ENCODE results near the gene MAGI1. TPM values are rescaled to one million over a fixed set of nuclear protein-coding genes. Genes with fewer than 3 reads are reported as not detected.

Gene MAGI1
- polyA plus RNA-seq, 1 of the 3 experiments (the other 2 are of a cell fraction): 10.3 TPM

DNA sequence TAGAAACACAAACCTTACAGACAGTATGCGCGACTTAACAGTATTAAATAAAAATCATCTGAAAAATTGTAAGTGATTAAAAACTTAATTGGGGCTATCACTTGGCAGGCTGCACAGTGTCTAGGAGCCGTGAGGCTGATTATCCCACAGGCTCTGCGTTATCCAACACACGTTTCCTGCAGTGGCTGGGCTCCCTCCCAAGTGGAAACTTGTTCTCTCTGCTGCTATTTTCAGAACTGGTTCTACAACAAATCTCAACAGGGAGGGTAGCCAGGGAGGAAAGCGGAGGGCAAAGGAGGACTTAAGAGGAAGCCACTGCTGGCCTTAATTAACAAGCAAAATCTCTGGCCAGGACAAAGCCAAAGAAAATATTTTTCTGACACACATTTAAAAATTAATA lies 555.2 kb downstream of the MAGI1 start:
- 82% methylated on average over 6 of the region's 6 CpGs for WGBS (ENCODE audit: low lambda C conversion rate)

DNA sequence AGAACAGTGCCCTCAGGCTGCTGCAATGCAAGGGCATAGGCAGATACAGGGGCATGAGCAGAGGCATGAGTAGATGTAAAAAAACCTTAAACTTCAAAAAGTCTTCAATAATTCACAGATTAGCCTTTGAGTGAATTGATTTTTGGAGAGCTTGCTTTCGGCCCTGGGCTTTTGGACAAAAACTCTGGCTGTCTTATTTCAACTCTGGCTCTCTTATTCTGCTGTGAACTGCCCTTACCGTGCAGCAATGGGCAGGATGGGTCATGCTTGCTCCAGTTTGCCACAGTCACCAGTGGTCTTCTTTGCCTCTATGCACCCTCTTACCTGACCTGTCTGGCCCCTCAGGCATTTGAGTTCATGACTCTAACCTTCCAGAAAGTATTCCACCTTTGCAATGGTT lies 555.7 kb downstream of the MAGI1 start:
- no peaks in the 10 kb centered on the region for H3K9me3 ChIP-seq
- H4K20me1 ChIP-seq (ENCODE audit: insufficient read depth): no peaks in the 10 kb centered on the region
- no peaks in the 10 kb centered on the region for H3F3A ChIP-seq (replicated peaks; ENCODE audit: insufficient read depth)
- peak overlapping the region in 1 of 2 experiments; percentile 6; a peak in 1 of 4 replicates for H3K27ac ChIP-seq (ENCODE audit: low read depth in 2 of 2, low read length in 1 of 2)
- no peak for DNase-seq
- no peak overlapping the region for H3K9ac ChIP-seq
- no peaks in the 10 kb centered on the region for H3K9me2 ChIP-seq
- 100% methylated on average over 2 of the region's 2 CpGs for WGBS (ENCODE audit: low lambda C conversion rate)
- no peak overlapping the region for H2AFZ ChIP-seq (ENCODE audit: low read depth)
- no peaks in the 10 kb centered on the region for H3K27me3 ChIP-seq (ENCODE audit: insufficient read depth)
- TF ChIP-seq NRF1 (IDR thresholded peaks at IDR 0.05; ENCODE audit: low read depth, low read length) (no peak), YY1 (IDR thresholded peaks at IDR 0.05; ENCODE audit: low read depth) (no peak), RXRA (IDR thresholded peaks at IDR 0.05; ENCODE audit: borderline replicate concordance, low read depth) (no peak), JUND (IDR thresholded peaks at IDR 0.05) (no peak), RAD21 (IDR thresholded peaks at IDR 0.05; ENCODE audit: low read length) (no peak), SMC3 (IDR thresholded peaks at IDR 0.05; ENCODE audit: low read depth, low read length) (no peak), MXI1 (IDR thresholded peaks at IDR 0.05; ENCODE audit: low read depth, low read length) (no peak), TAF1 (IDR thresholded peaks at IDR 0.05; ENCODE audit: borderline replicate concordance, low read depth, low read length) (no peak), TEAD4 (IDR thresholded peaks at IDR 0.05; ENCODE audit: borderline replicate concordance, insufficient read depth) (no peak), MEF2A (IDR thresholded peaks at IDR 0.05; ENCODE audit: borderline replicate concordance, low read depth) (no peak), NFIC (IDR thresholded peaks at IDR 0.05; ENCODE audit: borderline replicate concordance) (no peak)
- TF ChIP-seq, protein P1, sequence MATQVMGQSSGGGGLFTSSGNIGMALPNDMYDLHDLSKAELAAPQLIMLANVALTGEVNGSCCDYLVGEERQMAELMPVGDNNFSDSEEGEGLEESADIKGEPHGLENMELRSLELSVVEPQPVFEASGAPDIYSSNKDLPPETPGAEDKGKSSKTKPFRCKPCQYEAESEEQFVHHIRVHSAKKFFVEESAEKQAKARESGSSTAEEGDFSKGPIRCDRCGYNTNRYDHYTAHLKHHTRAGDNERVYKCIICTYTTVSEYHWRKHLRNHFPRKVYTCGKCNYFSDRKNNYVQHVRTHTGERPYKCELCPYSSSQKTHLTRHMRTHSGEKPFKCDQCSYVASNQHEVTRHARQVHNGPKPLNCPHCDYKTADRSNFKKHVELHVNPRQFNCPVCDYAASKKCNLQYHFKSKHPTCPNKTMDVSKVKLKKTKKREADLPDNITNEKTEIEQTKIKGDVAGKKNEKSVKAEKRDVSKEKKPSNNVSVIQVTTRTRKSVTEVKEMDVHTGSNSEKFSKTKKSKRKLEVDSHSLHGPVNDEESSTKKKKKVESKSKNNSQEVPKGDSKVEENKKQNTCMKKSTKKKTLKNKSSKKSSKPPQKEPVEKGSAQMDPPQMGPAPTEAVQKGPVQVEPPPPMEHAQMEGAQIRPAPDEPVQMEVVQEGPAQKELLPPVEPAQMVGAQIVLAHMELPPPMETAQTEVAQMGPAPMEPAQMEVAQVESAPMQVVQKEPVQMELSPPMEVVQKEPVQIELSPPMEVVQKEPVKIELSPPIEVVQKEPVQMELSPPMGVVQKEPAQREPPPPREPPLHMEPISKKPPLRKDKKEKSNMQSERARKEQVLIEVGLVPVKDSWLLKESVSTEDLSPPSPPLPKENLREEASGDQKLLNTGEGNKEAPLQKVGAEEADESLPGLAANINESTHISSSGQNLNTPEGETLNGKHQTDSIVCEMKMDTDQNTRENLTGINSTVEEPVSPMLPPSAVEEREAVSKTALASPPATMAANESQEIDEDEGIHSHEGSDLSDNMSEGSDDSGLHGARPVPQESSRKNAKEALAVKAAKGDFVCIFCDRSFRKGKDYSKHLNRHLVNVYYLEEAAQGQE (IDR thresholded peaks at IDR 0.05; ENCODE audit: low read depth, low read length): no peak
- no peak overlapping the region for H3K4me2 ChIP-seq
- ChIA-PET POLR2A (interaction anchor here (0.7 kb wide), 1 partner anchor 139 kb away, joined by 4 read pairs; no protein-coding TSS in a partner anchor), CTCF (interaction anchor here (2.0 kb wide), 1 partner anchor 191 kb away, joined by 6 read pairs; no protein-coding TSS in a partner anchor)
- no peaks in the 10 kb centered on the region for H3K36me3 ChIP-seq (replicated peaks in 1 of 2; ENCODE audit: control insufficient read depth in 1 of 2, insufficient read depth in 2 of 2, low read length in 1 of 2)
- peaks cover 14% of the 10 kb centered on the region; the same call in 1 of the 2 replicates for H3K79me2 ChIP-seq (ENCODE audit: insufficient read depth)
- H3K4me1 ChIP-seq (ENCODE audit: control insufficient read depth in 1 of 2, insufficient read depth in 2 of 2, low read depth in 1 of 2, low read length in 1 of 2): peaks cover 0 to 29% of the 10 kb centered on the region in 2 experiments; a peak in 2 of 4 replicates
- no peak overlapping the region for H3K4me3 ChIP-seq (ENCODE audit: low read depth in 2 of 2, low read length in 1 of 2)

More for the DNA sequence above, 555.2 kb downstream of the MAGI1 start:
- H4K20me1 ChIP-seq (ENCODE audit: insufficient read depth): no peaks in the 10 kb centered on the region
- H3K79me2 ChIP-seq (ENCODE audit: insufficient read depth): peaks cover 14% of the 10 kb centered on the region; the same call in 1 of the 2 replicates
- no peak overlapping the region for H3K4me2 ChIP-seq
- peak overlapping the region in 1 of 2 experiments; percentile 28; a peak in 2 of 4 replicates for H3K27ac ChIP-seq (ENCODE audit: low read depth in 2 of 2, low read length in 1 of 2)
- no peak for TF ChIP-seq GABPA (IDR thresholded peaks at IDR 0.05; ENCODE audit: low read depth)
- TF ChIP-seq MEF2A (IDR thresholded peaks at IDR 0.05; ENCODE audit: borderline replicate concordance, low read depth): no peak
- TF ChIP-seq, protein P2, sequence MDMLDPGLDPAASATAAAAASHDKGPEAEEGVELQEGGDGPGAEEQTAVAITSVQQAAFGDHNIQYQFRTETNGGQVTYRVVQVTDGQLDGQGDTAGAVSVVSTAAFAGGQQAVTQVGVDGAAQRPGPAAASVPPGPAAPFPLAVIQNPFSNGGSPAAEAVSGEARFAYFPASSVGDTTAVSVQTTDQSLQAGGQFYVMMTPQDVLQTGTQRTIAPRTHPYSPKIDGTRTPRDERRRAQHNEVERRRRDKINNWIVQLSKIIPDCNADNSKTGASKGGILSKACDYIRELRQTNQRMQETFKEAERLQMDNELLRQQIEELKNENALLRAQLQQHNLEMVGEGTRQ (IDR thresholded peaks at IDR 0.05; ENCODE audit: borderline replicate concordance, low read depth, low read length): no peak
- no peak for TF ChIP-seq RCOR1 (IDR thresholded peaks at IDR 0.05; ENCODE audit: low read length)
- no peak for TF ChIP-seq RAD21 (IDR thresholded peaks at IDR 0.05; ENCODE audit: low read length)
- no peak for TF ChIP-seq FOXM1 (IDR thresholded peaks at IDR 0.05; ENCODE audit: low read depth)
- TF ChIP-seq TAF1 (IDR thresholded peaks at IDR 0.05; ENCODE audit: borderline replicate concordance, low read depth, low read length): no peak
- no peak overlapping the region for H2AFZ ChIP-seq (ENCODE audit: low read depth)
- H3K4me1 ChIP-seq (ENCODE audit: control insufficient read depth in 1 of 2, insufficient read depth in 2 of 2, low read depth in 1 of 2, low read length in 1 of 2): peaks cover 0 to 29% of the 10 kb centered on the region in 2 experiments; a peak in 2 of 4 replicates
- H3K9ac ChIP-seq: no peak overlapping the region
- H3K36me3 ChIP-seq (replicated peaks in 1 of 2; ENCODE audit: control insufficient read depth in 1 of 2, insufficient read depth in 2 of 2, low read length in 1 of 2): no peaks in the 10 kb centered on the region
- no peak overlapping the region for H3K4me3 ChIP-seq (ENCODE audit: low read depth in 2 of 2, low read length in 1 of 2)
- H3K9me3 ChIP-seq: no peaks in the 10 kb centered on the region
- POLR2A ChIA-PET: interaction anchor here (0.7 kb wide), 1 partner anchor 139 kb away, joined by 4 read pairs; no protein-coding TSS in a partner anchor
- H3K27me3 ChIP-seq (ENCODE audit: insufficient read depth): no peaks in the 10 kb centered on the region
- no peak for DNase-seq
- no peaks in the 10 kb centered on the region for H3K9me2 ChIP-seq
- H3F3A ChIP-seq (replicated peaks; ENCODE audit: insufficient read depth): no peaks in the 10 kb centered on the region
- CTCF ChIA-PET: no interaction called here

All from SK-N-SH (cell line).